ENCODE data around the gene TRIM38. TPM values are rescaled to one million over a fixed set of nuclear protein-coding genes. Genes with fewer than 3 reads are reported as not detected.
A peak's percentile ranks its signal among the peaks of the same experiment; 100 is the strongest.

The TRIM38 gene
- total and polyA plus RNA-seq, 2 experiments from 2014 or later: 5.2 to 8.6 TPM

DNA sequence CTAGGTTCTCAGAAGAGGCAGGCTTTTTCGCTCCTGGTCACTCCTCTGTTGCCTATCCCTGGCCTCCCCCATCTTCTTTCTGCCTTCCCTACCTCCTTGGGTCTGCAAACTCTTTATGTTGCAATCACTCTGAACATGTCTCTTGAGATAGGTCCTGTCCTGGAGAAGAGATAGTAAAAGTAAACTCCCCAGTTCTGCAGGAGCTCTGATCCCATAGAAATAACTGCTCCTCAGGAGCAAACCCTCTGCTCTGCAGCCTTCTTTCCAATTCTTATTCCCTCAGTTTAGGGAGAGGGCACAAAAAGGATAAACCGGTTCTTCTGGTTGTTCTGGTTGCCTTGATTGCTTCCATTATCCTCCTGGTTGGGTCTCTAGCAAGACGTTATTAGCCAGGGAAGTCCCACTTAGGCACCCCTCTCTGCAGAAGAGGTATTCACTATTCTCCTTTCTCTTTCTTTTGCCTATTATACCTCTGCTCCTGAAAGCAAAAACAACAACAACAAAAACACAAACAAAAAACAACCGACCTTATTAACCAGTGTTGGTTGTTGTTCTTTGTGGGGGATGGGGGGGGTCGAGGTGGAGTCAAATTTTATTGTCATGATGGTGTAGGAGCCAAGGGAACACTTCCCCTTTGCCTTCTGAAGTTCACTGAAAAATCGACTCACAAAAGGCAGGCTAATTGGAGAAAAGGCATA, 973 bp downstream of the TRIM38 start:
- H3K27me3 ChIP-seq: no peaks in the 10 kb centered on the region
- no peaks in the 10 kb centered on the region for H3K9me2 ChIP-seq (replicated peaks; ENCODE audit: insufficient read depth)
- H3K9me3 ChIP-seq (ENCODE audit: low read depth): no peaks in the 10 kb centered on the region
- DNase-seq (ENCODE audit: low spot score): no peak
- no peak overlapping the region for H2AFZ ChIP-seq
- H3K36me3 ChIP-seq (replicated peaks; ENCODE audit: insufficient read depth, low read depth): no peaks in the 10 kb centered on the region
- peaks cover 31% of the 10 kb centered on the region for H3K79me2 ChIP-seq
- TF ChIP-seq CTCF (IDR thresholded peaks at IDR 0.05; ENCODE audit: poor library complexity) (no peak), EZH2phosphoT487 (IDR thresholded peaks at IDR 0.05; ENCODE audit: low read depth, severe bottlenecking, unreplicated experiment) (no peak), EZH2 (IDR thresholded peaks at IDR 0.05; ENCODE audit: borderline replicate concordance) (no peak)
- peaks cover 27% of the 10 kb centered on the region for H3K4me1 ChIP-seq (ENCODE audit: insufficient read depth)
- peak overlapping the region; percentile 87 for H3K4me2 ChIP-seq
- WGBS (ENCODE audit: low lambda C conversion rate, missing lambda C conversion rate): 24% methylated on average over 6 of the region's 6 CpGs
- H3K27ac ChIP-seq: peak overlapping the region; percentile 94
- H4K20me1 ChIP-seq (ENCODE audit: insufficient read depth, poor library complexity, severe bottlenecking): no peaks in the 10 kb centered on the region
- peak overlapping the region; percentile 18 for H3K4me3 ChIP-seq

GRCh38 chr6:25965058-25965457, 2.5 kb downstream of the TRIM38 start:
- TF ChIP-seq EZH2phosphoT487 (IDR thresholded peaks at IDR 0.05; ENCODE audit: low read depth, severe bottlenecking, unreplicated experiment): no peak
- TF ChIP-seq EZH2 (IDR thresholded peaks at IDR 0.05; ENCODE audit: borderline replicate concordance): no peak
- TF ChIP-seq CTCF (IDR thresholded peaks at IDR 0.05; ENCODE audit: poor library complexity): no peak
- Histone ChIP-seq H3K36me3 (replicated peaks; ENCODE audit: insufficient read depth, low read depth) (no peaks in the 10 kb centered on the region), H3K9me2 (replicated peaks; ENCODE audit: insufficient read depth) (no peaks in the 10 kb centered on the region), H2AFZ (no peak overlapping the region), H3K4me1 (ENCODE audit: insufficient read depth) (peaks cover 18% of the 10 kb centered on the region), H3K27me3 (no peaks in the 10 kb centered on the region), H3K27ac (no peak overlapping the region), H3K4me3 (no peak overlapping the region), H4K20me1 (ENCODE audit: insufficient read depth, poor library complexity, severe bottlenecking) (no peaks in the 10 kb centered on the region), H3K79me2 (peaks cover 31% of the 10 kb centered on the region), H3K4me2 (peak overlapping the region; percentile 87), H3K9me3 (ENCODE audit: low read depth) (no peaks in the 10 kb centered on the region)
- 91% methylated on average over 4 of the region's 4 CpGs for WGBS (ENCODE audit: low lambda C conversion rate, missing lambda C conversion rate)
- no peak for DNase-seq (ENCODE audit: low spot score)

DNA sequence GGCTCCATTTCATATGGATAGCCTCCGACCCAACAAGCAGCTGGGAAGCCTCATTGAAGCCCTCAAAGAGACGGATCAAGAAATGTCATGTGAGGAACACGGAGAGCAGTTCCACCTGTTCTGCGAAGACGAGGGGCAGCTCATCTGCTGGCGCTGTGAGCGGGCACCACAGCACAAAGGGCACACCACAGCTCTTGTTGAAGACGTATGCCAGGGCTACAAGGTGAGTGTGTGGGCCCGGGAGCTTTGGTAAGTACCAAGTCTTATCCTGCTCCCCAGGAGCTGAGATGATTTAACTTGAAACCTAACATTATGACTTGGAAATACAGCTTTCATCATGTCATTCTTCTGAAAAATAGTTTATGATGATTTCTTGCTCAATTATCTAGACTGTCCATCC, 4.1 kb downstream of the TRIM38 start:
- Histone ChIP-seq H3K4me2 (peak overlapping the region; percentile 5), H3K4me1 (ENCODE audit: insufficient read depth) (peaks cover 28% of the 10 kb centered on the region)

More for the DNA sequence above, 4.1 kb downstream of the TRIM38 start:
- no peak overlapping the region for H3K4me3 ChIP-seq
- 91% methylated on average over 9 of the region's 9 CpGs for WGBS (ENCODE audit: low lambda C conversion rate, missing lambda C conversion rate)
- no peak for DNase-seq (ENCODE audit: low spot score)
- no peaks in the 10 kb centered on the region for H3K27me3 ChIP-seq
- no peaks in the 10 kb centered on the region for H3K9me2 ChIP-seq (replicated peaks; ENCODE audit: insufficient read depth)
- peaks cover 31% of the 10 kb centered on the region for H3K79me2 ChIP-seq
- no peak overlapping the region for H2AFZ ChIP-seq
- no peak overlapping the region for H3K27ac ChIP-seq
- TF ChIP-seq CTCF (IDR thresholded peaks at IDR 0.05; ENCODE audit: poor library complexity) (no peak), EZH2 (IDR thresholded peaks at IDR 0.05; ENCODE audit: borderline replicate concordance) (no peak), EZH2phosphoT487 (IDR thresholded peaks at IDR 0.05; ENCODE audit: low read depth, severe bottlenecking, unreplicated experiment) (no peak)
- no peaks in the 10 kb centered on the region for H4K20me1 ChIP-seq (ENCODE audit: insufficient read depth, poor library complexity, severe bottlenecking)
- no peaks in the 10 kb centered on the region for H3K9me3 ChIP-seq (ENCODE audit: low read depth)
- H3K36me3 ChIP-seq (replicated peaks; ENCODE audit: insufficient read depth, low read depth): peaks cover 2% of the 10 kb centered on the region
